H1 (cell line): Measurements from ENCODE around the gene MEF2D. TPM values are rescaled to one million over a fixed set of nuclear protein-coding genes. Genes with fewer than 3 reads are reported as not detected.

Experiments
- CTCF ChIA-PET: fragments of 300-600 bp; sonication (Branson Sonifier 250); formaldehyde crosslinking; loops from one replicate; lab custom pipeline; 2021; ENCODE audit not compliant: partially characterized antibody; lab: Charles Lee
- POLR2A ChIA-PET: fragments of 300-600 bp; sonication (Branson Sonifier 250); formaldehyde crosslinking; loops from one replicate; lab custom pipeline; 2021; ENCODE audit warnings: inconsistent platforms; ENCODE audit not compliant: partially characterized antibody; lab: Charles Lee
- DNase-seq, 2 experiments: peaks; one replicate each; pipeline versions ENCODE4 v3.0.0 to v3.0.0-alpha.2; 2010 to 2022; ENCODE audit warnings: low spot score in 2 of 2, low read depth in 1 of 2, mixed read lengths in 1 of 2
- FAIRE-seq: peaks from 2 replicates; lab custom pipeline; 2011; peaks lifted over from hg19 to GRCh38; lab: Jason Lieb, UNC
- H2AFZ ChIP-seq: 2 replicates; pipeline ENCODE4 v1.8.1; 2012; ENCODE audit warnings: low read length, inconsistent platforms
- H2AK5ac ChIP-seq: 2 replicates; pipeline ENCODE4 v1.6.1; 2013; ENCODE audit warnings: low read depth, low read length
- H2BK120ac ChIP-seq: replicated peaks from 2 replicates; pipeline ENCODE3; 2013; ENCODE audit warnings: low read depth, low read length, inconsistent platforms
- H2BK12ac ChIP-seq: 2 replicates; pipeline ENCODE4 v1.6.1; 2013; ENCODE audit warnings: low read depth, low read length
- H2BK15ac ChIP-seq: 2 replicates; pipeline ENCODE4 v1.6.1; 2013; ENCODE audit warnings: low read length
- H2BK20ac ChIP-seq: 2 replicates; pipeline ENCODE4 v1.6.1; 2013; ENCODE audit warnings: low read length
- H2BK5ac ChIP-seq: 2 replicates; pipeline ENCODE4 v1.6.1; 2013; ENCODE audit warnings: low read depth, low read length
- H3K14ac ChIP-seq: 2 replicates; pipeline ENCODE4 v1.6.1; 2013; ENCODE audit warnings: inconsistent platforms; ENCODE audit not compliant: insufficient read length
- H3K18ac ChIP-seq: 2 replicates; pipeline ENCODE4 v1.6.1; 2013; ENCODE audit warnings: low read length; ENCODE audit errors: extremely low read depth
- H3K23ac ChIP-seq: 2 replicates; pipeline ENCODE4 v1.6.1; 2013; ENCODE audit warnings: inconsistent platforms; ENCODE audit not compliant: insufficient read length
- H3K23me2 ChIP-seq: 2 replicates; pipeline ENCODE4 v1.6.1; 2013; ENCODE audit warnings: low read depth, low read length
- H3K27ac ChIP-seq: 2 replicates; pipeline ENCODE4 v1.6.1; 2011; ENCODE audit warnings: low read depth, low read length, inconsistent platforms
- H3K27me3 ChIP-seq, 4 experiments: replicated peaks in 1 of 4; 1 replicate in 1 of 4; 2 replicates in 3 of 4; pipeline versions ENCODE4 v1.6.1 to v1.8.1; 2011 to 2013; ENCODE audit warnings: low read length in 3 of 4, mild to moderate bottlenecking in 3 of 4, inconsistent platforms in 2 of 4, mixed read lengths in 2 of 4, moderate library complexity in 1 of 4; ENCODE audit not compliant: control insufficient read depth in 3 of 4, insufficient read depth in 3 of 4; ENCODE audit errors: extremely low read depth in 1 of 4
- H3K36me3 ChIP-seq, 4 experiments: 2 replicates each; pipeline versions ENCODE4 v1.6.1 to v1.8.1; 2011 to 2013; ENCODE audit warnings: mild to moderate bottlenecking in 4 of 4, low read length in 3 of 4, moderate library complexity in 2 of 4, control low read depth in 1 of 4, inconsistent platforms in 1 of 4; ENCODE audit not compliant: insufficient read depth in 4 of 4, control insufficient read depth in 2 of 4
- H3K4ac ChIP-seq: replicated peaks from 2 replicates; pipeline ENCODE3; 2013; ENCODE audit warnings: low read length, low read depth, mixed read lengths, inconsistent platforms; ENCODE audit not compliant: insufficient read length
- H3K4me1 ChIP-seq, 4 experiments: replicated peaks in 1 of 4; 1 replicate in 1 of 4; 2 replicates in 3 of 4; pipeline versions ENCODE4 v1.6.1 to v1.8.1; 2011 to 2013; ENCODE audit warnings: low read length in 3 of 4, inconsistent platforms in 2 of 4, mixed read lengths in 1 of 4; ENCODE audit not compliant: insufficient read depth in 4 of 4, control insufficient read depth in 3 of 4
- H3K4me2 ChIP-seq, 2 experiments: 2 replicates each; pipeline versions ENCODE4 v1.6.1 to v1.8.1; 2011 to 2013; ENCODE audit warnings: low read depth in 2 of 2, low read length in 2 of 2, control low read depth in 1 of 2, inconsistent platforms in 1 of 2, mild to moderate bottlenecking in 1 of 2; ENCODE audit not compliant: insufficient read depth in 1 of 2
- H3K4me3 ChIP-seq, 4 experiments: fragments of 200-600, 300-600 bp in 1 of 4; sonication (generic), shearing (Covaris generic), sonication (Bioruptor Twin) in 1 of 4; 2 replicates each; pipeline versions ENCODE4 v1.5.1 to v1.8.1; 2011 to 2016; ENCODE audit warnings: low read length in 4 of 4, low read depth in 3 of 4, control low read depth in 2 of 4, inconsistent platforms in 2 of 4, mild to moderate bottlenecking in 2 of 4, mixed read lengths in 1 of 4, moderate library complexity in 1 of 4; ENCODE audit not compliant: insufficient read depth in 2 of 4; ENCODE audit errors: extremely low read depth in 1 of 4
- H3K56ac ChIP-seq: replicated peaks from 2 replicates; pipeline ENCODE3; 2013; ENCODE audit warnings: low read depth, mild to moderate bottlenecking, mixed read lengths, low read length, inconsistent platforms; ENCODE audit not compliant: insufficient read length
- H3K79me1 ChIP-seq: 2 replicates; pipeline ENCODE4 v1.6.1; 2013; ENCODE audit warnings: low read depth, low read length, control low read depth
- H3K79me2 ChIP-seq, 2 experiments: 2 replicates each; pipeline versions ENCODE4 v1.6.1 to v1.8.1; 2012 to 2013; ENCODE audit warnings: low read length in 2 of 2, mild to moderate bottlenecking in 2 of 2, inconsistent platforms in 1 of 2; ENCODE audit not compliant: insufficient read depth in 2 of 2, control insufficient read depth in 1 of 2
- H3K9ac ChIP-seq, 4 experiments: replicated peaks in 1 of 4; 1 replicate in 1 of 4; 2 replicates in 3 of 4; pipeline versions ENCODE4 v1.6.1 to v1.8.1; 2011 to 2013; ENCODE audit warnings: low read depth in 3 of 4, low read length in 3 of 4, control low read depth in 2 of 4, mild to moderate bottlenecking in 2 of 4, moderate library complexity in 2 of 4, inconsistent platforms in 1 of 4; ENCODE audit errors: extremely low read depth in 1 of 4
- H3K9me3 ChIP-seq, 2 experiments: 2 replicates each; pipeline versions ENCODE4 v1.6.1 to v1.8.1; 2012 to 2013; ENCODE audit warnings: mild to moderate bottlenecking in 2 of 2, moderate library complexity in 2 of 2, control low read depth in 1 of 2, inconsistent platforms in 1 of 2, low read depth in 1 of 2, low read length in 1 of 2, mixed read lengths in 1 of 2; ENCODE audit not compliant: insufficient read depth in 2 of 2
- H4K20me1 ChIP-seq, 2 experiments: replicated peaks in 1 of 2; 2 replicates each; pipeline versions ENCODE3 to v1.8.1; 2011 to 2013; ENCODE audit warnings: inconsistent platforms in 2 of 2, low read length in 2 of 2, mild to moderate bottlenecking in 1 of 2; ENCODE audit not compliant: insufficient read depth in 2 of 2, control insufficient read depth in 1 of 2
- H4K5ac ChIP-seq: 2 replicates; pipeline ENCODE4 v1.6.1; 2013; ENCODE audit warnings: low read length, low read depth, mixed read lengths, inconsistent platforms; ENCODE audit not compliant: insufficient read length
- H4K8ac ChIP-seq: 2 replicates; pipeline ENCODE4 v1.8.0; 2013; ENCODE audit warnings: mild to moderate bottlenecking, moderate library complexity, low read length, inconsistent platforms; ENCODE audit not compliant: insufficient read depth; ENCODE audit errors: extremely low read depth
- H4K91ac ChIP-seq: replicated peaks from 2 replicates; pipeline ENCODE3; 2013; ENCODE audit warnings: low read length, mixed read lengths, inconsistent platforms; ENCODE audit not compliant: insufficient read length
- BRCA1 ChIP-seq: IDR thresholded peaks from 2 replicates; pipeline ENCODE4 v1.6.1; 2012; ENCODE audit warnings: low read depth, low read length, improper control_type of control experiment
- CHD2 ChIP-seq: IDR thresholded peaks from 2 replicates; pipeline ENCODE4 v1.6.1; 2012; ENCODE audit warnings: low read length, improper control_type of control experiment
- CREB1 ChIP-seq: IDR thresholded peaks from 2 replicates; pipeline ENCODE4 v1.6.1; 2012; ENCODE audit warnings: inconsistent platforms
- EP300 ChIP-seq, 2 experiments: IDR thresholded peaks; 1 replicate in 1 of 2; 2 replicates in 1 of 2; pipeline ENCODE4 v1.6.1; 2011 to 2012; ENCODE audit warnings: low read depth in 2 of 2, low read length in 2 of 2, mild to moderate bottlenecking in 2 of 2, borderline replicate concordance in 1 of 2, inconsistent platforms in 1 of 2, moderate library complexity in 1 of 2
- HDAC2 ChIP-seq, 2 experiments: fragments of 300-600 bp in 1 of 2; sonication (generic) in 1 of 2; IDR thresholded peaks; 2 replicates each; pipeline ENCODE4 v1.6.1; 2011 to 2012; ENCODE audit warnings: low read depth in 2 of 2, low read length in 2 of 2, mild to moderate bottlenecking in 2 of 2, moderate library complexity in 2 of 2, borderline replicate concordance in 1 of 2, inconsistent platforms in 1 of 2
- KDM1A ChIP-seq: fragments of 200-600, 300-600 bp; sonication (generic); IDR thresholded peaks from 2 replicates; pipeline ENCODE4 v1.7.1; 2016; ENCODE audit warnings: mild to moderate bottlenecking, low read length, borderline replicate concordance
- RNF2 ChIP-seq: fragments of 200-900, 300-1000 bp; sonication (generic); IDR thresholded peaks from 2 replicates; pipeline ENCODE4 v1.7.1; 2016; ENCODE audit warnings: borderline replicate concordance, low read depth, mild to moderate bottlenecking, antibody characterized with exemption, low read length; ENCODE audit not compliant: poor library complexity, severe bottlenecking; ENCODE audit errors: missing control alignments
- SAP30 ChIP-seq: fragments of 300-600 bp; sonication (generic); IDR thresholded peaks from 2 replicates; pipeline ENCODE4 v1.7.1; 2012; ENCODE audit warnings: low read length, moderate library complexity, mild to moderate bottlenecking, inconsistent platforms; ENCODE audit not compliant: insufficient read depth, insufficient replicate concordance
- SP1 ChIP-seq: IDR thresholded peaks from 2 replicates; pipeline ENCODE4 v1.6.1; 2011; ENCODE audit warnings: low read depth, low read length
- SUZ12 ChIP-seq: fragments of 200-600 bp; sonication (generic); IDR thresholded peaks from 2 replicates; pipeline ENCODE4 v1.6.1; 2012; ENCODE audit warnings: mild to moderate bottlenecking, inconsistent platforms, low read length, moderate library complexity, mixed read lengths
- TBP ChIP-seq: IDR thresholded peaks from 2 replicates; pipeline ENCODE4 v1.6.1; 2011; ENCODE audit warnings: low read depth, low read length, improper control_type of control experiment
- TCF12 ChIP-seq: IDR thresholded peaks from 2 replicates; pipeline ENCODE4 v1.6.1; 2011; ENCODE audit warnings: low read depth, mild to moderate bottlenecking, low read length
- WGBS, 2 experiments: shearing (Covaris generic) in 1 of 2; methylation state at CpG; one replicate each; pipeline versions ENCODE4 v1.1.6 to v1.1.7; 2013 to 2015; ENCODE audit warnings: low lambda C conversion rate in 2 of 2, mixed read lengths in 2 of 2, inconsistent platforms in 1 of 2, low coverage in 1 of 2, missing lambda C conversion rate in 1 of 2; ENCODE audit not compliant: insufficient replicate concordance in 2 of 2, insufficient coverage in 1 of 2, insufficient read length in 1 of 2; ENCODE audit errors: extremely low coverage in 1 of 2, missing lambda C conversion rate in 1 of 2; 5-methylcytosine and 5-hydroxymethylcytosine counted together
- polyA plus RNA-seq, 7 experiments: library from polyadenylated mRNA; depleted of rRNA in 3 of 7; stranded (reverse) in 5 of 7; unstranded in 2 of 7; fragments of >200 nt in 5 of 7; fragments of 200-250 nt in 2 of 7; gene quantifications; 1 replicate in 5 of 7; 2 replicates in 1 of 7; 4 replicates in 1 of 7; pipeline versions ENCODE4 v1.2.1 to v1.2.3, GENCODE V29; 2011 to 2013; ENCODE audit warnings: missing spikeins in 2 of 7, mixed read lengths in 2 of 7
- total RNA-seq: library from RNA; stranded (reverse); fragmentation: NEBNext Ultra II Directional; extraction: Animal tissue kit (Norgen Biotek cat#: 25700); gene quantifications from 2 replicates; pipeline ENCODE4 v1.2.1, GENCODE V29; 2021

MEF2D gene
- total and polyA plus RNA-seq, 2 of the 8 experiments (the other 6 are each of a cell fraction or from before 2014, with no cell fraction given), result 17.3 to 20.3 TPM

DNA sequence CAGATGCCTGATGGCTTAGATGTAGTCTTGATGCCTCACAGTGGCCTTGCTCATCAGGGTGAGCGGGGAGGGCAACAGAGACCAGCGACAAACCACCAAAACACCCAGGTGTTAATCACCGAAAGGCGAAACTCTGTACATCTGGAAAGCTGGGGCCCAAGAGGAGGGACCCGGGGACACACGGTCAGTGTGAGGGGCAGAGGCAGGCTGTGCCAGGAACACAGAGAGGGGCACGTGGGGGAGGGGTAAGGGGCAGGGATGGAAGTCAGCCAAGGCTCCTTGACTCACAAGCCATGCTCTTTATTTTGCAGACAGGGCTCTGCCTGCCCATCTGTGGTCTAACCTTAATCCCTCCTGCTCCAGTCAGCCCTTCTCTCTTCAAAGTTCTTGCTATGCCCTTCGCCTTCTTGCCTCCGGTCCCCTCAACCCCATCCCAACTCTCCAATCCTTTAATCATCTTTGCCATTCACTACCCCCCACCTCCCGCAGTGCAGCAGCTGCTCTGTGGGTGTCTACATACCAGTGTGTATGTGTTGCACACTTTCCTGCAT is 4.3 kb downstream of the MEF2D start:
- H3K79me1 ChIP-seq, result peaks cover 45% of the 10 kb centered on the region
- H2BK120ac ChIP-seq, result no peak overlapping the region
- H3K23me2 ChIP-seq, result peaks cover 16% of the 10 kb centered on the region
- no peak overlapping the region for H3K23ac ChIP-seq
- no peak overlapping the region for H3K14ac ChIP-seq
- peak overlapping the region; percentile 60; the same call in 1 of the 2 replicates for H2BK5ac ChIP-seq
- no peak overlapping the region for H4K8ac ChIP-seq
- peaks cover 2 to 8% of the 10 kb centered on the region in 2 experiments for H4K20me1 ChIP-seq
- H3K9me3 ChIP-seq, result no peaks in the 10 kb centered on the region
- FAIRE-seq, result no peak
- CTCF ChIA-PET, result interaction anchor here (1.1 to 17.4 kb wide), 4 partner anchors 11 to 112 kb away, joined by 3 to 236 read pairs (median 4); no protein-coding TSS in a partner anchor
- peaks cover 12 to 81% of the 10 kb centered on the region in 2 experiments for H3K79me2 ChIP-seq
- H3K4ac ChIP-seq, result no peak overlapping the region
- WGBS, 2 experiments, result 81 to 100% methylated on average over 2 to 10 of the region's 10 CpGs
- no peak overlapping the region for H2AFZ ChIP-seq
- no peak overlapping the region for H3K4me3 ChIP-seq
- POLR2A ChIA-PET, result interaction anchor here (0.8 to 16.1 kb wide), 3 partner anchors 6 to 39 kb away, joined by 3 to 166 read pairs (median 4); partner anchors contain the start of gene MEF2D
- H3K27me3 ChIP-seq, result no peaks in the 10 kb centered on the region
- H2BK20ac ChIP-seq, result peak overlapping the region; percentile 61; the same call in 1 of the 2 replicates
- H2BK12ac ChIP-seq, result peak overlapping the region; percentile 68; the same call in 1 of the 2 replicates
- H2AK5ac ChIP-seq, result peak overlapping the region; percentile 66
- H3K56ac ChIP-seq, result no peak overlapping the region
- peak overlapping the region in 1 of 2 experiments; percentile 90; a peak in 1 of 4 replicates for H3K4me2 ChIP-seq
- no peak overlapping the region for H4K91ac ChIP-seq
- H3K18ac ChIP-seq, result no peak overlapping the region; the same call in 1 of the 2 replicates
- no peak overlapping the region for H3K27ac ChIP-seq
- no peaks in the 10 kb centered on the region for H3K36me3 ChIP-seq
- DNase-seq, result no peak
- H2BK15ac ChIP-seq, result peak overlapping the region; percentile 72; the same call in 1 of the 2 replicates
- H3K9ac ChIP-seq, result no peak overlapping the region
- H3K4me1 ChIP-seq, result peaks cover 22 to 49% (median 34%) of the 10 kb centered on the region in 4 experiments
- no peak overlapping the region for H4K5ac ChIP-seq
- TF ChIP-seq SUZ12 (no peak), KDM1A (no peak), HDAC2 (IDR thresholded peaks at IDR 0.05; ENCODE audit: borderline replicate concordance in 1 of 2, low read depth in 2 of 2, low read length in 2 of 2) (no peak), CHD2 (no peak), SAP30 (no peak), SP1 (no peak), TBP (no peak), TCF12 (no peak), EP300 (IDR thresholded peaks at IDR 0.05; ENCODE audit: borderline replicate concordance in 1 of 2, low read depth in 2 of 2, low read length in 2 of 2) (no peak), RNF2 (no peak), BRCA1 (no peak), CREB1 (no peak)
